ENCODE measurements around the gene TRIO.

Gene TRIO

GRCh38 chr5:14147210-14147609 lies 4.1 kb downstream of the TRIO start:
- DNase-seq (ENCODE audit: low read depth), result no peak

GRCh38 chr5:14148483-14148882 lies 5.3 kb downstream of the TRIO start:
- DNase-seq (ENCODE audit: low read depth), result no peak

- DNase-seq (ENCODE audit: low read depth), result no peak
Measured at GRCh38 chr5:14148890-14149671, 5.9 kb downstream of the TRIO start.

- no peak for DNase-seq (ENCODE audit: low read depth)
Measured at GRCh38 chr5:14149672-14150274, 6.6 kb downstream of the TRIO start.

GRCh38 chr5:14151416-14151815 lies 8.3 kb downstream of the TRIO start:
- no peak for DNase-seq (ENCODE audit: low read depth)

GRCh38 chr5:14153071-14153864 lies 10.1 kb downstream of the TRIO start:
- no peak for DNase-seq (ENCODE audit: low read depth)

GRCh38 chr5:14153932-14154731 lies 11.0 kb downstream of the TRIO start:
- DNase-seq (ENCODE audit: low read depth), result no peak

- no peak for DNase-seq (ENCODE audit: low read depth)
Measured at GRCh38 chr5:14155075-14155474, 11.9 kb downstream of the TRIO start.

GRCh38 chr5:14155739-14156138 lies 12.6 kb downstream of the TRIO start:
- no peak for DNase-seq (ENCODE audit: low read depth)

GRCh38 chr5:14156290-14156649 lies 13.1 kb downstream of the TRIO start:
- DNase-seq (ENCODE audit: low read depth), result no peak

- peak; percentile 90 for DNase-seq (ENCODE audit: low read depth)
Measured at GRCh38 chr5:14156650-14157492, 13.7 kb downstream of the TRIO start.

- DNase-seq (ENCODE audit: low read depth), result no peak
Measured at GRCh38 chr5:14157493-14157782, 14.3 kb downstream of the TRIO start.

- no peak for DNase-seq (ENCODE audit: low read depth)
Measured at GRCh38 chr5:14158890-14159666, 15.9 kb downstream of the TRIO start.

- DNase-seq (ENCODE audit: low read depth), result no peak
Measured at GRCh38 chr5:14161825-14162556, 18.8 kb downstream of the TRIO start.

- no peak for DNase-seq (ENCODE audit: low read depth)
Measured at GRCh38 chr5:14164164-14165163, 21.3 kb downstream of the TRIO start.

- DNase-seq (ENCODE audit: low read depth), result no peak
Measured at GRCh38 chr5:14165375-14166106, 22.4 kb downstream of the TRIO start.

GRCh38 chr5:14166437-14166836 lies 23.3 kb downstream of the TRIO start:
- no peak for DNase-seq (ENCODE audit: low read depth)

GRCh38 chr5:14167211-14167845 lies 24.2 kb downstream of the TRIO start:
- no peak for DNase-seq (ENCODE audit: low read depth)
